A549 (cell line): Measurements from ENCODE around the gene ZNF248. TPM values are rescaled to one million over a fixed set of nuclear protein-coding genes. Genes with fewer than 3 reads are reported as not detected.

Experiments
- ATAC-seq, 2 experiments: fragments of 200-7000 bp in 1 of 2; fragments of >200 bp in 1 of 2; cut with Nextera tagmentation in 1 of 2; cut with Tn5 transposase in 1 of 2; 3 replicates each; pipeline versions ENCODE4 v1.8.0 to v1.9.1; 2018 to 2020; ENCODE audit warnings: mild to moderate bottlenecking in 1 of 2, moderate library complexity in 1 of 2
- CTCF ChIA-PET: fragments of 300-600 bp; sonication (Branson Sonifier 250); formaldehyde crosslinking; extraction: SDS; loops from one replicate; lab custom pipeline; 2021; ENCODE audit warnings: antibody characterized with exemption, inconsistent platforms; lab: Yijun Ruan, JAX
- POLR2A ChIA-PET: fragments of 350-600 bp; formaldehyde crosslinking; extraction: SDS; loops from one replicate; lab custom pipeline; 2021; ENCODE audit warnings: antibody characterized with exemption, inconsistent platforms; lab: Yijun Ruan, JAX
- DNase-seq, 2 experiments: peaks; one replicate each; pipeline versions ENCODE4 v3.0.0 to v3.0.0-alpha.2; 2011 to 2016; ENCODE audit warnings: low read depth in 1 of 2, low spot score in 1 of 2
- FAIRE-seq: peaks from 2 replicates; lab custom pipeline; 2011; peaks lifted over from hg19 to GRCh38; lab: Jason Lieb, UNC
- H3K27ac ChIP-seq, 2 experiments: fragments of >200 bp; sonication (Bioruptor Twin); formaldehyde crosslinking; 3 replicates each; pipeline ENCODE4 v1.5.1; 2016 to 2017
- H3K4me1 ChIP-seq: fragments of >200 bp; sonication (Bioruptor Twin); formaldehyde crosslinking; 3 replicates; pipeline ENCODE4 v1.6.1; 2016
- H3K4me2 ChIP-seq: fragments of >200 bp; sonication (Bioruptor Twin); formaldehyde crosslinking; 3 replicates; pipeline ENCODE4 v1.6.1; 2016
- H3K4me3 ChIP-seq: fragments of >200 bp; sonication (Bioruptor Twin); formaldehyde crosslinking; 3 replicates; pipeline ENCODE4 v1.5.1; 2016
- H3K9me3 ChIP-seq: fragments of >200 bp; sonication (Bioruptor Twin); formaldehyde crosslinking; 3 replicates; pipeline ENCODE4 v1.6.1; 2016
- CBX8 ChIP-seq: fragments of 200-600 bp; sonication (generic); IDR thresholded peaks from 2 replicates; pipeline ENCODE4 v1.6.1; 2016
- CHD2 ChIP-seq: fragments of 150-350 bp; IDR thresholded peaks from 2 replicates; pipeline ENCODE4 v1.6.1; 2014; ENCODE audit warnings: low read length; ENCODE audit not compliant: partially characterized antibody
- CTCF ChIP-seq: fragments of >200 bp; sonication (Bioruptor Twin); formaldehyde crosslinking; IDR thresholded peaks from 3 replicates; pipeline ENCODE4 v1.5.1; 2016
- ELK1 ChIP-seq: fragments of 150-350 bp; IDR thresholded peaks from 2 replicates; pipeline ENCODE4 v1.6.1; 2014; ENCODE audit warnings: low read depth, mild to moderate bottlenecking, low read length
- GATA3 ChIP-seq: IDR thresholded peaks from 2 replicates; pipeline ENCODE4 v1.6.1; 2012; ENCODE audit warnings: borderline replicate concordance
- HOXB13 ChIP-seq: fragments of 250-450 bp; sonication (Bioruptor Pico); IDR thresholded peaks from 2 replicates; pipeline ENCODE4 v1.5.0; 2020; ENCODE audit warnings: low read depth, mild to moderate bottlenecking, moderate library complexity
- MAFK ChIP-seq: fragments of 450-650 bp; IDR thresholded peaks from 2 replicates; pipeline ENCODE4 v1.6.1; 2014; ENCODE audit not compliant: partially characterized antibody
- MAX ChIP-seq: IDR thresholded peaks from 2 replicates; pipeline ENCODE4 v1.6.1; 2012
- MAZ ChIP-seq: fragments of 150-350 bp; IDR thresholded peaks from 2 replicates; pipeline ENCODE4 v1.6.1; 2014; ENCODE audit warnings: antibody characterized with exemption, low read depth, low read length, borderline replicate concordance
- MYC ChIP-seq: IDR thresholded peaks from 2 replicates; pipeline ENCODE4 v1.6.1; 2012; ENCODE audit warnings: mild to moderate bottlenecking, inconsistent platforms, low read length, improper control_type of control experiment, borderline replicate concordance
- NPAS2 ChIP-seq: fragments of 250-450 bp; sonication (Bioruptor Pico); IDR thresholded peaks from 2 replicates; pipeline ENCODE4 v1.8.0; 2022; ENCODE audit warnings: mild to moderate bottlenecking, moderate library complexity, borderline replicate concordance
- NR3C1 ChIP-seq: fragments of >200 bp; sonication (Bioruptor Twin); formaldehyde crosslinking; IDR thresholded peaks from 3 replicates; pipeline ENCODE4 v1.6.1; 2017
- PBX3 ChIP-seq: IDR thresholded peaks from 2 replicates; pipeline ENCODE4 v1.6.1; 2012
- RAD21 ChIP-seq, 2 experiments: fragments of >200 bp in 1 of 2; sonication (Bioruptor Twin) in 1 of 2; formaldehyde crosslinking in 1 of 2; IDR thresholded peaks in 1 of 2; conservative IDR thresholded peaks in 1 of 2; 2 replicates in 1 of 2; 3 replicates in 1 of 2; pipeline ENCODE4 v1.6.1; 2012 to 2018; ENCODE audit warnings: inconsistent platforms in 1 of 2
- REST ChIP-seq: fragments of 200-600 bp; sonication (generic); IDR thresholded peaks from 2 replicates; pipeline ENCODE4 v1.6.1; 2016; ENCODE audit warnings: antibody characterized with exemption, mild to moderate bottlenecking, moderate library complexity
- RNF2 ChIP-seq: fragments of 200-600 bp; sonication (generic); IDR thresholded peaks from 2 replicates; pipeline ENCODE4 v1.6.1; 2016; ENCODE audit warnings: low read depth, mild to moderate bottlenecking, antibody characterized with exemption, moderate library complexity, borderline replicate concordance
- SMC3 ChIP-seq: fragments of >200 bp; sonication (Bioruptor Twin); formaldehyde crosslinking; IDR thresholded peaks from 3 replicates; pipeline ENCODE4 v1.6.1; 2018; ENCODE audit warnings: inconsistent platforms
- TFCP2L1 ChIP-seq: fragments of 250-450 bp; sonication (Bioruptor Pico); IDR thresholded peaks from 2 replicates; pipeline ENCODE4 v1.5.0; 2021; ENCODE audit warnings: mild to moderate bottlenecking
- TP53 ChIP-seq: fragments of 250-450 bp; sonication (Bioruptor Pico); IDR thresholded peaks from 2 replicates; pipeline ENCODE4 v1.5.0; 2021; ENCODE audit warnings: mild to moderate bottlenecking, moderate library complexity
- ZSCAN20 ChIP-seq: fragments of 250-450 bp; sonication (Bioruptor Pico); IDR thresholded peaks from 2 replicates; pipeline ENCODE4 v1.8.0; 2022; ENCODE audit warnings: mild to moderate bottlenecking, moderate library complexity
- WGBS: methylation state at CpG from one replicate; pipeline ENCODE4 v1.1.6; 2017; ENCODE audit errors: missing lambda C conversion rate; 5-methylcytosine and 5-hydroxymethylcytosine counted together
- polyA plus RNA-seq, 4 experiments: library from polyadenylated mRNA; depleted of rRNA in 3 of 4; stranded (reverse); fragments of >200 nt; fragmentation: RNase III in 1 of 4; extraction: RNeasy Plus Mini Kit Qiagen cat#74134 plus additional on column Dnase treatment in 1 of 4; gene quantifications; 2 replicates in 3 of 4; 3 replicates in 1 of 4; pipeline ENCODE4 v1.2.3, GENCODE V29; 2011 to 2017

The ZNF248 gene
- polyA plus RNA-seq, 2 of the 4 experiments (the other 2 are of a cell fraction): 7.1 to 13.6 TPM

GRCh38 chr10:37821237-37821636, 36.2 kb downstream of the ZNF248 start:
- TF ChIP-seq CBX8: no peak
- no peak for TF ChIP-seq MYC
- TF ChIP-seq PBX3: no peak
- TF ChIP-seq MAFK: no peak
- TF ChIP-seq SMC3: no peak
- TF ChIP-seq CHD2: no peak
- no peak for TF ChIP-seq TFCP2L1 (CRISPR knock-in tag)
- no peak for TF ChIP-seq GATA3
- TF ChIP-seq CTCF: no peak
- TF ChIP-seq ZSCAN20 (CRISPR knock-in tag): no peak
- no peak for TF ChIP-seq NR3C1
- TF ChIP-seq REST: no peak
- POLR2A ChIA-PET: no interaction called here
- no peak for ATAC-seq
- Histone ChIP-seq H3K4me2 (no peak overlapping the region), H3K4me3 (no peak overlapping the region), H3K27ac (no peak overlapping the region), H3K9me3 (peaks cover 84% of the 10 kb centered on the region), H3K4me1 (no peaks in the 10 kb centered on the region)
- WGBS: 59% methylated on average over 3 of the region's 3 CpGs
- no peak for FAIRE-seq
- DNase-seq: no peak
- CTCF ChIA-PET: no interaction called here

- Histone ChIP-seq H3K4me3 (no peak overlapping the region), H3K4me1 (no peaks in the 10 kb centered on the region), H3K4me2 (no peak overlapping the region), H3K9me3 (peaks cover 75% of the 10 kb centered on the region), H3K27ac (no peak overlapping the region)
- no peak for FAIRE-seq
- CTCF ChIA-PET: no interaction called here
- DNase-seq: no peak
- ATAC-seq: no peak
- POLR2A ChIA-PET: no interaction called here
- no peak for TF ChIP-seq ELK1
- TF ChIP-seq HOXB13 (CRISPR knock-in tag): no peak
- TF ChIP-seq MAZ: no peak
- TF ChIP-seq RAD21 (conservative IDR thresholded peaks at IDR 0.05 in 1 of 2, IDR thresholded peaks at IDR 0.05 in 1 of 2): no peak
- TF ChIP-seq TP53 (CRISPR knock-in tag): no peak
- TF ChIP-seq PBX3: no peak
- no peak for TF ChIP-seq RNF2
- TF ChIP-seq MAX: no peak
- TF ChIP-seq NPAS2 (CRISPR knock-in tag): no peak
- WGBS: 80% methylated on average over 6 of the region's 6 CpGs
Measured at GRCh38 chr10:37819797-37820196, 37.6 kb downstream of the ZNF248 start.
